ENCODE results near the gene NLGN1. TPM values are rescaled to one million over a fixed set of nuclear protein-coding genes. Genes with fewer than 3 reads are reported as not detected.

Gene NLGN1
- total and polyA plus RNA-seq, 7 experiments from 2014 or later: not detected

GRCh38 chr3:174268061-174268460 lies 870.5 kb downstream of the NLGN1 start:
- no peaks in the 10 kb centered on the region for H3K27me3 Mint-ChIP-seq
- no peaks in the 10 kb centered on the region for H3K4me1 Mint-ChIP-seq
- H3K27me3 ChIP-seq (ENCODE audit: control insufficient read depth in 2 of 2, insufficient read depth in 2 of 2, low read length in 2 of 2): no peaks in the 10 kb centered on the region
- H3K36me3 Mint-ChIP-seq: no peaks in the 10 kb centered on the region
- no peaks in the 10 kb centered on the region for H3K9me3 ChIP-seq (ENCODE audit: control insufficient read depth in 2 of 3, low read length in 3 of 3)
- DNase-seq (no peak), ATAC-seq (no peak)
- no peak overlapping the region for H3K27ac ChIP-seq (ENCODE audit: low read depth, low read length)
- CTCF ChIA-PET: no interaction called here
- intact Hi-C loops (cut with micrococcal nuclease): no loop called here
- peaks cover 0 to 5% (median 0%) of the 10 kb centered on the region in 11 donors for H3K9me3 Mint-ChIP-seq
- no peaks in the 10 kb centered on the region for H3K4me1 ChIP-seq (ENCODE audit: control insufficient read depth in 2 of 2, insufficient read depth in 2 of 2, low read length in 2 of 2)
- H3K4me3 ChIP-seq (ENCODE audit: low read length): no peak overlapping the region
- H3K36me3 ChIP-seq (ENCODE audit: control insufficient read depth in 2 of 3, insufficient read depth in 3 of 3, low read length in 3 of 3): no peaks in the 10 kb centered on the region
- no peak overlapping the region for H3K27ac Mint-ChIP-seq
- POLR2A ChIA-PET: no interaction called here
- H3K4me3 Mint-ChIP-seq: no peak overlapping the region

GRCh38 chr3:174268586-174268985 lies 871.0 kb downstream of the NLGN1 start:
- intact Hi-C loops (cut with micrococcal nuclease): no loop called here
- H3K36me3 Mint-ChIP-seq: no peaks in the 10 kb centered on the region
- H3K4me1 Mint-ChIP-seq: no peaks in the 10 kb centered on the region
- H3K27me3 Mint-ChIP-seq: no peaks in the 10 kb centered on the region
- Histone ChIP-seq H3K4me1 (ENCODE audit: control insufficient read depth in 2 of 2, insufficient read depth in 2 of 2, low read length in 2 of 2) (no peaks in the 10 kb centered on the region), H3K4me3 (ENCODE audit: low read length) (no peak overlapping the region), H3K9me3 (ENCODE audit: control insufficient read depth in 2 of 3, low read length in 3 of 3) (no peaks in the 10 kb centered on the region), H3K27ac (ENCODE audit: low read depth, low read length) (no peak overlapping the region), H3K27me3 (ENCODE audit: control insufficient read depth in 2 of 2, insufficient read depth in 2 of 2, low read length in 2 of 2) (no peaks in the 10 kb centered on the region), H3K36me3 (ENCODE audit: control insufficient read depth in 2 of 3, insufficient read depth in 3 of 3, low read length in 3 of 3) (no peaks in the 10 kb centered on the region)
- ChIA-PET CTCF (no interaction called here), POLR2A (no interaction called here)
- no peak for DNase-seq
- no peak overlapping the region for H3K27ac Mint-ChIP-seq
- H3K4me3 Mint-ChIP-seq: no peak overlapping the region
- no peak for ATAC-seq
- peaks cover 0 to 5% (median 0%) of the 10 kb centered on the region in 11 donors for H3K9me3 Mint-ChIP-seq

GRCh38 chr3:174270841-174271240 lies 873.3 kb downstream of the NLGN1 start:
- Mint-ChIP-seq H3K4me3 (no peak overlapping the region), H3K27ac (no peak overlapping the region), H3K9me3 (peaks cover 0 to 5% (median 0%) of the 10 kb centered on the region in 11 donors), H3K4me1 (no peaks in the 10 kb centered on the region), H3K27me3 (no peaks in the 10 kb centered on the region), H3K36me3 (no peaks in the 10 kb centered on the region)
- no peak overlapping the region for H3K4me3 ChIP-seq (ENCODE audit: low read length)
- CTCF ChIA-PET: no interaction called here
- H3K27ac ChIP-seq (ENCODE audit: low read depth, low read length): no peak overlapping the region
- ATAC-seq: no peak
- no peaks in the 10 kb centered on the region for H3K4me1 ChIP-seq (ENCODE audit: control insufficient read depth in 2 of 2, insufficient read depth in 2 of 2, low read length in 2 of 2)
- H3K36me3 ChIP-seq (ENCODE audit: control insufficient read depth in 2 of 3, insufficient read depth in 3 of 3, low read length in 3 of 3): no peaks in the 10 kb centered on the region
- H3K27me3 ChIP-seq (ENCODE audit: control insufficient read depth in 2 of 2, insufficient read depth in 2 of 2, low read length in 2 of 2): no peaks in the 10 kb centered on the region
- intact Hi-C loops (cut with micrococcal nuclease): no loop called here
- no peak for DNase-seq
- POLR2A ChIA-PET: no interaction called here
- H3K9me3 ChIP-seq (ENCODE audit: control insufficient read depth in 2 of 3, low read length in 3 of 3): no peaks in the 10 kb centered on the region

DNA sequence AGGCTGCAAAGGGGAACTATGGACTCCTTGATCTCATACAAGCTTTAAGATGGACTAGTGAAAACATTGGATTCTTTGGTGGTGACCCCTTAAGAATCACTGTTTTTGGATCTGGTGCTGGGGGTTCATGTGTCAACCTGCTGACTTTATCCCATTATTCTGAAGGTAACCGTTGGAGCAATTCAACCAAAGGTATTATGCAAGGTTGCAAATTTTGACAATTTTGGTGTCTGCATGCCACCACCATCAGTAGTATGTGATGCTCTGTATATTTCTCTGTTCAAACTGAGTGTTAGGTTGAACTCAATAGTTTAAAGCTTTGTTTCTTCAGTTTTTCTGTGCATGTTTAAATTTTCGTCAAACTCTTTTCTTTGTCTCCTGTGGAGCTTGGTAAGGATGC lies 877.8 kb downstream of the NLGN1 start:
- H3K9me3 ChIP-seq (ENCODE audit: control insufficient read depth in 2 of 3, low read length in 3 of 3): no peaks in the 10 kb centered on the region
- ChIA-PET CTCF (no interaction called here), POLR2A (no interaction called here)
- intact Hi-C loops (cut with micrococcal nuclease): no loop called here
- no peak overlapping the region for H3K27ac ChIP-seq (ENCODE audit: low read depth, low read length)
- DNase-seq (no peak), ATAC-seq (no peak)
- H3K9me3 Mint-ChIP-seq: peaks cover 0 to 4% (median 0%) of the 10 kb centered on the region in 11 donors
- no peak overlapping the region for H3K27ac Mint-ChIP-seq
- H3K4me1 ChIP-seq (ENCODE audit: control insufficient read depth in 2 of 2, insufficient read depth in 2 of 2, low read length in 2 of 2): no peaks in the 10 kb centered on the region
- no peak overlapping the region for H3K4me3 ChIP-seq (ENCODE audit: low read length)
- H3K27me3 ChIP-seq (ENCODE audit: control insufficient read depth in 2 of 2, insufficient read depth in 2 of 2, low read length in 2 of 2): no peaks in the 10 kb centered on the region
- no peaks in the 10 kb centered on the region for H3K36me3 ChIP-seq (ENCODE audit: control insufficient read depth in 2 of 3, insufficient read depth in 3 of 3, low read length in 3 of 3)
- no peaks in the 10 kb centered on the region for H3K36me3 Mint-ChIP-seq
- H3K4me3 Mint-ChIP-seq: no peak overlapping the region
- no peaks in the 10 kb centered on the region for H3K27me3 Mint-ChIP-seq
- no peaks in the 10 kb centered on the region for H3K4me1 Mint-ChIP-seq

DNA sequence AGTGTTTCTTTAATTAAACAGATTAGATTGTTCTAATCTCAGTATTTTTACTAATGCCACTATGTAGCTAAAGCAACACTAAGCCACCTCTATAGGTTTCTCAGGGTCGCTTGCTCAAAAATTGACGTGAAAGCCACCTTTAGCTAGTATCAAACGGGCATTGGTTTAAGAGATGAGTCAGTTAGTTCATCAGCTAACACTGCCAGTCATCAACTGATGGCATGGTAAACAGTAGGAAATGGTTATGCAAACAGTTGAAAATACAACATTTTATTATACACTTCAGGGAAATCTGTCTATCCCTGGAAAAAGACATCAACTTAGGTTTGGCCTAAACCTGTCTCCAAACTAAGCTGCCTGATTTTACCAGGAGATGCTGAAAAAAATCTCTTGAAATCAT lies 879.3 kb downstream of the NLGN1 start:
- ATAC-seq: no peak

DNA sequence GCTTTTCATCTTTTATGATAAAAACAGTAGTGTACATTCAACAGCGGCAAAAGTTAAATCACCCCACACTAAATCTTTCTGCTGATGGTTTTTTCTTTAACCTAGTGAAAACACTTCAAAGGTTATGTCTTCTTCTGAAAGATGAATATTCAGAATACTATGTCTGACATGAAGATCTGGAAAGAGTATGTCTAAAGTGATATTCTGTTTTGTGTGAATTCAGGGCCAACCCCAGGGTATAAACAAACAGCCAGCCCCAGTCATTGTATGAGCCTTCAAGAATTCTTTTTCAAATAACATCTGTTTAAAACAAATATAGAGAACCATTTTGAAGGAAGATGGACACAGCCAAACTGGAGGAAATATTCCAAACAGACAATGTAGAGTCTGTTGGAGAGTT lies 880.5 kb downstream of the NLGN1 start:
- no peaks in the 10 kb centered on the region for H3K36me3 ChIP-seq (ENCODE audit: control insufficient read depth in 2 of 3, insufficient read depth in 3 of 3, low read length in 3 of 3)
- H3K9me3 ChIP-seq (ENCODE audit: control insufficient read depth in 2 of 3, low read length in 3 of 3): no peaks in the 10 kb centered on the region
- H3K4me1 Mint-ChIP-seq: no peaks in the 10 kb centered on the region
- no peak overlapping the region for H3K27ac ChIP-seq (ENCODE audit: low read depth, low read length)
- H3K4me3 ChIP-seq (ENCODE audit: low read length): no peak overlapping the region
- peaks cover 0 to 4% (median 0%) of the 10 kb centered on the region in 11 donors for H3K9me3 Mint-ChIP-seq
- no peaks in the 10 kb centered on the region for H3K4me1 ChIP-seq (ENCODE audit: control insufficient read depth in 2 of 2, insufficient read depth in 2 of 2, low read length in 2 of 2)
- no peak for DNase-seq
- no peak overlapping the region for H3K4me3 Mint-ChIP-seq
- no peaks in the 10 kb centered on the region for H3K36me3 Mint-ChIP-seq
- H3K27me3 ChIP-seq (ENCODE audit: control insufficient read depth in 2 of 2, insufficient read depth in 2 of 2, low read length in 2 of 2): no peaks in the 10 kb centered on the region
- POLR2A ChIA-PET: no interaction called here
- no peak for ATAC-seq
- intact Hi-C loops (cut with micrococcal nuclease): no loop called here
- CTCF ChIA-PET: no interaction called here
- no peaks in the 10 kb centered on the region for H3K27me3 Mint-ChIP-seq
- no peak overlapping the region for H3K27ac Mint-ChIP-seq

More for the DNA sequence above, 879.3 kb downstream of the NLGN1 start:
- H3K4me1 Mint-ChIP-seq: no peaks in the 10 kb centered on the region
- H3K27me3 Mint-ChIP-seq: no peaks in the 10 kb centered on the region
- intact Hi-C loops (cut with micrococcal nuclease): no loop called here
- H3K9me3 Mint-ChIP-seq: peaks cover 0 to 4% (median 0%) of the 10 kb centered on the region in 11 donors
- Histone ChIP-seq H3K4me3 (ENCODE audit: low read length) (no peak overlapping the region), H3K27me3 (ENCODE audit: control insufficient read depth in 2 of 2, insufficient read depth in 2 of 2, low read length in 2 of 2) (no peaks in the 10 kb centered on the region), H3K27ac (ENCODE audit: low read depth, low read length) (no peak overlapping the region), H3K36me3 (ENCODE audit: control insufficient read depth in 2 of 3, insufficient read depth in 3 of 3, low read length in 3 of 3) (no peaks in the 10 kb centered on the region), H3K4me1 (ENCODE audit: control insufficient read depth in 2 of 2, insufficient read depth in 2 of 2, low read length in 2 of 2) (no peaks in the 10 kb centered on the region), H3K9me3 (ENCODE audit: control insufficient read depth in 2 of 3, low read length in 3 of 3) (no peaks in the 10 kb centered on the region)
- H3K4me3 Mint-ChIP-seq: no peak overlapping the region
- CTCF ChIA-PET: no interaction called here
- no peak for DNase-seq
- H3K36me3 Mint-ChIP-seq: no peaks in the 10 kb centered on the region
- POLR2A ChIA-PET: no interaction called here
- H3K27ac Mint-ChIP-seq: no peak overlapping the region

DNA sequence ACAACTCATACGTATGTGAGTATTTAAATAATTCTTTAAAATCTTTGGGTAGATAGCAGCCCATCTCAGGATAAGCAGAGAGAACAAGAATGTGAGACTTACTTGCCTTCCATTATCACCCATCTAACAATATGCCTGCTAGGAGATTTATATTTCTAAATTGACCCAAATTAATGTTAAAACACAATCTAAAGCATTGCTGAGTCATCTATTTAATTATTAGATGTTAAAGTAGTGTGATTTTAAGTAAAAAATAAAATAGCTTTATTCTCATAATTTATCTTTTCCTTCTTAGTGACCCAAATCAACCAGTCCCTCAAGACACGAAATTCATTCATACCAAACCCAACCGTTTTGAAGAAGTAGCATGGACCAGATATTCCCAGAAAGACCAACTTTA lies 882.6 kb downstream of the NLGN1 start:
- H3K4me1 ChIP-seq (ENCODE audit: control insufficient read depth in 2 of 2, insufficient read depth in 2 of 2, low read length in 2 of 2): no peaks in the 10 kb centered on the region
- H3K4me3 ChIP-seq (ENCODE audit: low read length): no peak overlapping the region
- no peak overlapping the region for H3K27ac ChIP-seq (ENCODE audit: low read depth, low read length)
- DNase-seq (no peak), ATAC-seq (no peak)
- Mint-ChIP-seq H3K27me3 (no peaks in the 10 kb centered on the region), H3K4me3 (no peak overlapping the region), H3K27ac (no peak overlapping the region), H3K4me1 (no peaks in the 10 kb centered on the region), H3K36me3 (no peaks in the 10 kb centered on the region), H3K9me3 (peaks cover 0 to 4% (median 0%) of the 10 kb centered on the region in 11 donors)
- POLR2A ChIA-PET: no interaction called here
- CTCF ChIA-PET: no interaction called here
- H3K9me3 ChIP-seq (ENCODE audit: control insufficient read depth in 2 of 3, low read length in 3 of 3): no peaks in the 10 kb centered on the region
- no peaks in the 10 kb centered on the region for H3K36me3 ChIP-seq (ENCODE audit: control insufficient read depth in 2 of 3, insufficient read depth in 3 of 3, low read length in 3 of 3)
- no peaks in the 10 kb centered on the region for H3K27me3 ChIP-seq (ENCODE audit: control insufficient read depth in 2 of 2, insufficient read depth in 2 of 2, low read length in 2 of 2)
- intact Hi-C loops (cut with micrococcal nuclease): no loop called here
